HG02852 (cell line): ENCODE measurements around the gene TBCA.
"Not testable (repeated sequence)": the region's sequence is repeated elsewhere in the genome, so short reads cannot be mapped to it uniquely, and the experiment has no call there.

ENCODE experiments used
- ATAC-seq: cut with Tn5 transposase; IDR thresholded peaks from one replicate; pipeline ENCODE4 v1.9.1; 2021; ENCODE audit warnings: mild to moderate bottlenecking, moderate library complexity; ENCODE audit not compliant: unreplicated experiment

The TBCA gene

GRCh38 chr5:77773734-77774280 is 2.3 kb downstream of the TBCA start:
- no peak for ATAC-seq

- ATAC-seq: no peak
Observed at GRCh38 chr5:77772729-77773128, 3.4 kb downstream of the TBCA start.

GRCh38 chr5:77771452-77771851 is 4.7 kb downstream of the TBCA start:
- no peak for ATAC-seq

GRCh38 chr5:77770293-77771005 is 5.7 kb downstream of the TBCA start:
- ATAC-seq: no peak

GRCh38 chr5:77768978-77769377 is 7.2 kb downstream of the TBCA start:
- no peak for ATAC-seq

- ATAC-seq: no peak
Observed at GRCh38 chr5:77767301-77767700, 8.8 kb downstream of the TBCA start.

GRCh38 chr5:77761606-77762005 is 14.5 kb downstream of the TBCA start:
- ATAC-seq: no peak

GRCh38 chr5:77758141-77758938 is 17.8 kb downstream of the TBCA start:
- no peak for ATAC-seq

GRCh38 chr5:77751328-77752023 is 24.7 kb downstream of the TBCA start:
- ATAC-seq: no peak

GRCh38 chr5:77750928-77751327 is 25.2 kb downstream of the TBCA start:
- not testable (repeated sequence) for ATAC-seq

GRCh38 chr5:77748160-77748559 is 28.0 kb downstream of the TBCA start:
- no peak for ATAC-seq

- no peak for ATAC-seq
Observed at GRCh38 chr5:77744116-77744515, 32.0 kb downstream of the TBCA start.

GRCh38 chr5:77743181-77743580 is 33.0 kb downstream of the TBCA start:
- no peak for ATAC-seq

GRCh38 chr5:77741608-77742007 is 34.5 kb downstream of the TBCA start:
- no peak for ATAC-seq

GRCh38 chr5:77734885-77735284 is 41.3 kb downstream of the TBCA start:
- no peak for ATAC-seq

GRCh38 chr5:77733130-77733529 is 43.0 kb downstream of the TBCA start:
- no peak for ATAC-seq

- no peak for ATAC-seq
Observed at GRCh38 chr5:77727190-77727589, 48.9 kb downstream of the TBCA start.

- ATAC-seq: no peak
Observed at GRCh38 chr5:77725616-77726015, 50.5 kb downstream of the TBCA start.

GRCh38 chr5:77724934-77725333 is 51.2 kb downstream of the TBCA start:
- no peak for ATAC-seq

GRCh38 chr5:77719666-77720363 is 56.3 kb downstream of the TBCA start:
- no peak for ATAC-seq
